Measurements from ENCODE around the gene NAXD.

Gene NAXD

DNA sequence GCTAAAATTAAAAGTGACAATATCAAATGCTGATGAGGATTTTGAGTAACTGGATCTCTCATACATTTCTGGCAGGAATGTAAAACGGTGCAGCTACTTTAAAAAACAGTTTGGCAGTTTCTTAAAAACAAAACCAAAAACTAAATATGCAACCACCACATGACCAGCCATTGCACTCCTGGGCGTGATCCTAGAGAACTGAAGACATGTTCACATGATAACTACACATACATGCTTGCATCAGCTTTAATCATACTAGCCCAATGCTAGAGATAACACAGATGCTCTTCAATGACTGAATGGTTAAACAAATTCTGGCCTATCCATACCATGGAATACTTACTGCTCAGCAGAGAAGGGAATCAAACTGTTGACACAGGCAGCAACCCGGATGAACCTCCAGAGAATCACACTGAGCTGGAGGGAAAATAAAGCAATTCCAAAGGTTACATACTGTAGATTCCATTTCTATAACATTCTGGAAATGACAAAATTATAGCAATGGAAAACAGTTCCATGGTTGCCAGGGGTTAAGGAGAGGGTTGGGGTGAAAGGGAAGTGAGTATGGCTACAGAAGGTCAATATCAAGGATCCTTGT lies 25.5 kb upstream of the NAXD start:
- Histone ChIP-seq H3K4me3 (replicated peaks; ENCODE audit: insufficient read depth, low read length) (no peak overlapping the region), H3K27ac (replicated peaks) (no peak overlapping the region), H3K27me3 (ENCODE audit: insufficient read depth, poor library complexity, severe bottlenecking) (no peaks in the 10 kb centered on the region)
- no peak for TF ChIP-seq POLR2AphosphoS5 (IDR thresholded peaks at IDR 0.05; ENCODE audit: low read depth)
- TF ChIP-seq SPI1 (IDR thresholded peaks at IDR 0.05; ENCODE audit: borderline replicate concordance, low read depth) = no peak
- TF ChIP-seq, protein P1, sequence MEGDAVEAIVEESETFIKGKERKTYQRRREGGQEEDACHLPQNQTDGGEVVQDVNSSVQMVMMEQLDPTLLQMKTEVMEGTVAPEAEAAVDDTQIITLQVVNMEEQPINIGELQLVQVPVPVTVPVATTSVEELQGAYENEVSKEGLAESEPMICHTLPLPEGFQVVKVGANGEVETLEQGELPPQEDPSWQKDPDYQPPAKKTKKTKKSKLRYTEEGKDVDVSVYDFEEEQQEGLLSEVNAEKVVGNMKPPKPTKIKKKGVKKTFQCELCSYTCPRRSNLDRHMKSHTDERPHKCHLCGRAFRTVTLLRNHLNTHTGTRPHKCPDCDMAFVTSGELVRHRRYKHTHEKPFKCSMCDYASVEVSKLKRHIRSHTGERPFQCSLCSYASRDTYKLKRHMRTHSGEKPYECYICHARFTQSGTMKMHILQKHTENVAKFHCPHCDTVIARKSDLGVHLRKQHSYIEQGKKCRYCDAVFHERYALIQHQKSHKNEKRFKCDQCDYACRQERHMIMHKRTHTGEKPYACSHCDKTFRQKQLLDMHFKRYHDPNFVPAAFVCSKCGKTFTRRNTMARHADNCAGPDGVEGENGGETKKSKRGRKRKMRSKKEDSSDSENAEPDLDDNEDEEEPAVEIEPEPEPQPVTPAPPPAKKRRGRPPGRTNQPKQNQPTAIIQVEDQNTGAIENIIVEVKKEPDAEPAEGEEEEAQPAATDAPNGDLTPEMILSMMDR (IDR thresholded peaks at IDR 0.05; ENCODE audit: insufficient read depth, low read length) = no peak
- TF ChIP-seq, protein P2, sequence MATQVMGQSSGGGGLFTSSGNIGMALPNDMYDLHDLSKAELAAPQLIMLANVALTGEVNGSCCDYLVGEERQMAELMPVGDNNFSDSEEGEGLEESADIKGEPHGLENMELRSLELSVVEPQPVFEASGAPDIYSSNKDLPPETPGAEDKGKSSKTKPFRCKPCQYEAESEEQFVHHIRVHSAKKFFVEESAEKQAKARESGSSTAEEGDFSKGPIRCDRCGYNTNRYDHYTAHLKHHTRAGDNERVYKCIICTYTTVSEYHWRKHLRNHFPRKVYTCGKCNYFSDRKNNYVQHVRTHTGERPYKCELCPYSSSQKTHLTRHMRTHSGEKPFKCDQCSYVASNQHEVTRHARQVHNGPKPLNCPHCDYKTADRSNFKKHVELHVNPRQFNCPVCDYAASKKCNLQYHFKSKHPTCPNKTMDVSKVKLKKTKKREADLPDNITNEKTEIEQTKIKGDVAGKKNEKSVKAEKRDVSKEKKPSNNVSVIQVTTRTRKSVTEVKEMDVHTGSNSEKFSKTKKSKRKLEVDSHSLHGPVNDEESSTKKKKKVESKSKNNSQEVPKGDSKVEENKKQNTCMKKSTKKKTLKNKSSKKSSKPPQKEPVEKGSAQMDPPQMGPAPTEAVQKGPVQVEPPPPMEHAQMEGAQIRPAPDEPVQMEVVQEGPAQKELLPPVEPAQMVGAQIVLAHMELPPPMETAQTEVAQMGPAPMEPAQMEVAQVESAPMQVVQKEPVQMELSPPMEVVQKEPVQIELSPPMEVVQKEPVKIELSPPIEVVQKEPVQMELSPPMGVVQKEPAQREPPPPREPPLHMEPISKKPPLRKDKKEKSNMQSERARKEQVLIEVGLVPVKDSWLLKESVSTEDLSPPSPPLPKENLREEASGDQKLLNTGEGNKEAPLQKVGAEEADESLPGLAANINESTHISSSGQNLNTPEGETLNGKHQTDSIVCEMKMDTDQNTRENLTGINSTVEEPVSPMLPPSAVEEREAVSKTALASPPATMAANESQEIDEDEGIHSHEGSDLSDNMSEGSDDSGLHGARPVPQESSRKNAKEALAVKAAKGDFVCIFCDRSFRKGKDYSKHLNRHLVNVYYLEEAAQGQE (IDR thresholded peaks at IDR 0.05; ENCODE audit: insufficient replicate concordance, low read depth) = no peak
- TF ChIP-seq GABPA (IDR thresholded peaks at IDR 0.05; ENCODE audit: low read depth) = no peak
- DNase-seq (ENCODE audit: low read depth in 1 of 2, low spot score in 1 of 2) = no peak

DNA sequence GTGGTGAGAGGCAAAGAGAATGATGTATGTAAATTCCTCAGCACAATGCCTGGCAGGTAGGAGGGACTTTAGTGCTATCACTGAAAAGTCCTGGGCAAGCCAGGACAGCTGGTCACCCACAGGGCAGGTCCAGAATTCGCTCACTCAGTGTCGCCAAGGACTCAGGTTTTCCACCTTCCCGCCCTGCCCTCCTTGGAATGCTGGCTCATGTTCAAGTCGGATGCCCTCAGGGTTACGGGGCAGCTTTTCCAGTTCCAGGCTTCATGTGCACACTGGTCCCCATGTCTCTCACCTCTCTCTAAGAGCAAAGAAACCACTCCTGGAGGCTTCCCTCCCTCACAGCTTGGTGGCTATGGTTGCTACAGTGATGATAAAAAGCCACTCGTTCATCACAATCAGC lies 24.8 kb upstream of the NAXD start:
- Histone ChIP-seq H3K27me3 (ENCODE audit: insufficient read depth, poor library complexity, severe bottlenecking) (no peaks in the 10 kb centered on the region), H3K4me3 (replicated peaks; ENCODE audit: insufficient read depth, low read length) (no peak overlapping the region), H3K27ac (replicated peaks) (no peak overlapping the region)
- DNase-seq (ENCODE audit: low read depth in 1 of 2, low spot score in 1 of 2) = no peak
- TF ChIP-seq, protein P1 (IDR thresholded peaks at IDR 0.05; ENCODE audit: insufficient read depth, low read length) = no peak
- TF ChIP-seq GABPA (IDR thresholded peaks at IDR 0.05; ENCODE audit: low read depth) (no peak), POLR2AphosphoS5 (IDR thresholded peaks at IDR 0.05; ENCODE audit: low read depth) (no peak), SPI1 (IDR thresholded peaks at IDR 0.05; ENCODE audit: borderline replicate concordance, low read depth) (no peak)
- TF ChIP-seq, protein P2 (IDR thresholded peaks at IDR 0.05; ENCODE audit: insufficient replicate concordance, low read depth) = no peak

DNA sequence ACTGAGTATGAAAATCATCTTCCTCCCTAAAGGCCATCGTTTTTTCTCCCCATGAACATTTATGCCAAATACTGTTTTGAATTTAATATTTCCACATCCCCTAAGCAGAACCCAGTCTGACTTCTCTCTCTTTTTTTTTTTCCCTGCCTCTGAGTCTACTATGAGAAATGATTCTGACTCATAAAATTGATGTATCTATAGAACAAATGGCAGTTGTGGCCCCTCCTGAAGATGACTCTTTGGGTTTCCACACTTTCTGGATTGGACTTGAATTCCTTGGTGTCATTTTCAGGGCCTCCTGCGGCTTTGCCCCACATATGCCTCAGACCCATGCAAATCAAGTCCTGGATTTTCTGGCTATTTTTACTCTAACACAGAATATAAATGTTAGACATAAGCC lies 22.7 kb upstream of the NAXD start:
- DNase-seq (ENCODE audit: low read depth in 1 of 2, low spot score in 1 of 2) = no peak
- H3K27me3 ChIP-seq (ENCODE audit: insufficient read depth, poor library complexity, severe bottlenecking) = no peaks in the 10 kb centered on the region
- no peak overlapping the region for H3K4me3 ChIP-seq (replicated peaks; ENCODE audit: insufficient read depth, low read length)
- H3K27ac ChIP-seq (replicated peaks) = no peak overlapping the region
- TF ChIP-seq GABPA (IDR thresholded peaks at IDR 0.05; ENCODE audit: low read depth) (no peak), SPI1 (IDR thresholded peaks at IDR 0.05; ENCODE audit: borderline replicate concordance, low read depth) (no peak), POLR2AphosphoS5 (IDR thresholded peaks at IDR 0.05; ENCODE audit: low read depth) (no peak)
- TF ChIP-seq, protein P1 (IDR thresholded peaks at IDR 0.05; ENCODE audit: insufficient read depth, low read length) = no peak
- TF ChIP-seq, protein P2 (IDR thresholded peaks at IDR 0.05; ENCODE audit: insufficient replicate concordance, low read depth) = no peak
